ENCODE data around the gene COX6B2.
A peak's percentile ranks its signal among the peaks of the same experiment; 100 is the strongest.
"Not testable (repeated sequence)": the region's sequence is repeated elsewhere in the genome, so short reads cannot be mapped to it uniquely, and the experiment has no call there.

COX6B2 gene

GRCh38 chr19:55345818-55346724 is 8.4 kb downstream of the COX6B2 start:
- DNase-seq (ENCODE audit: low read depth) = no peak
- H3K4me3 ChIP-seq (ENCODE audit: low read depth, low read length) = no peak overlapping the region

DNA sequence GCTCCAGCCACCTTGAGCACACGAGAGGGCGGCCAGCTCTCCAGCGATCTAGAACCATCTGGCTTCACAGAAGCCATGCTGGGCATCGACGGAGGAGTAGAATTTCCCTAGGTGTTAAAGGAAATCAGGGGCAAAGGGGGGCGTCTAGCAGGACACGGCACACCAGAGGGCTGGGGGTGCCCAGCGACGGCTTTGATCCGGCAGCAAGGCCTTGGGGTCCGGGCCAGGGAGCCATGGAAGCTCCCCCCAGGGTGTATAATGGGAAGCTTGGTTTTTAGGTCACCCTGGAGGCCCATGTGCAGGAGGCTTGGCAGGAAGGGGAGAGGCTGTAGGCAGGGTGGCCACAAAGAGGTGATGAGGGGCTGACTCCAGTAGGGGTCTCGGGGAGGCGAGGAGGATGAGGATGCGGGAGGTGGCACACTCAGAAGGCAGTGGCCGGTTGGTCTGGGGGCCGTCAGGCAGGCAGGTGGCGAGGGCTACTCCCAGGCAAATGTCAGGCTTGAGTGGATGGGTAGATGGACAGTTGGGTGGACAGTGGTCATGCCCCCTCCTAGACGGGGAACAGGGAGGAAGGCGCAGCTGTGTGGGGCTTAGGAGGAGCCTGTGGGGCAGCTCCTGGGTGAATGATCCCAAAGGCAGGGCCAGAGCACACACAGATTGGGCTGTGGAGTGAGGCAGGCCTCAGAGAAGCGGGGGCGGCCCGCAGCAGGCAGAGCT is 9.3 kb downstream of the COX6B2 start:
- DNase-seq (ENCODE audit: low read depth) = no peak
- no peak overlapping the region for H3K4me3 ChIP-seq (ENCODE audit: low read depth, low read length)

- no peak for DNase-seq (ENCODE audit: low read depth)
- no peak overlapping the region for H3K4me3 ChIP-seq (ENCODE audit: low read depth, low read length)
Measured at GRCh38 chr19:55344444-55344843, 10.1 kb downstream of the COX6B2 start.

GRCh38 chr19:55341595-55342531 is 12.7 kb downstream of the COX6B2 start:
- H3K4me3 ChIP-seq (ENCODE audit: low read depth, low read length) = no peak overlapping the region
- DNase-seq (ENCODE audit: low read depth) = no peak

- DNase-seq (ENCODE audit: low read depth) = peak; percentile 14
Measured at GRCh38 chr19:55341171-55341588, 13.3 kb downstream of the COX6B2 start.

DNA sequence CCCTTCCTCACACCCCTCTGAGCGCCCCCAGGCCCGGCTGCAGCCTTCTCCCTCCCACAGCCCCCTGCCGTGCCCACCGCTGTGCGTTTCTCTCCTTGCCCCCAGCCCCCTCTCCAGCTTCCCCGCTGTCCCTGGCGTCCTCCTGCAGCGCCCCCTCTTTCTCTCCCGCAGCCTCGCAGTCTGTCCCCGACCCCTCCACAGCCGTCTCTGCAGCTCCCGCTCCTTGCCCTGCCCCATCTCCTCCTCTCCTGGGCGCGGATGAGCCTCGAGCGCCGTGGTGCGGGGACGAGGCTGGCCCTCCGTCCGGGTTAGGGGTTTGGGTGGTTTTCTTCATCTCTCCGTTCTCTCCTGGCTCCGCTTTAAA is 13.8 kb downstream of the COX6B2 start:
- DNase-seq (ENCODE audit: low read depth) = no peak
- H3K4me3 ChIP-seq (ENCODE audit: low read depth, low read length) = peak overlapping the region; percentile 71

More at GRCh38 chr19:55341171-55341588, 13.3 kb downstream of the COX6B2 start:
- H3K4me3 ChIP-seq (ENCODE audit: low read depth, low read length) = peak overlapping the region; percentile 71

DNA sequence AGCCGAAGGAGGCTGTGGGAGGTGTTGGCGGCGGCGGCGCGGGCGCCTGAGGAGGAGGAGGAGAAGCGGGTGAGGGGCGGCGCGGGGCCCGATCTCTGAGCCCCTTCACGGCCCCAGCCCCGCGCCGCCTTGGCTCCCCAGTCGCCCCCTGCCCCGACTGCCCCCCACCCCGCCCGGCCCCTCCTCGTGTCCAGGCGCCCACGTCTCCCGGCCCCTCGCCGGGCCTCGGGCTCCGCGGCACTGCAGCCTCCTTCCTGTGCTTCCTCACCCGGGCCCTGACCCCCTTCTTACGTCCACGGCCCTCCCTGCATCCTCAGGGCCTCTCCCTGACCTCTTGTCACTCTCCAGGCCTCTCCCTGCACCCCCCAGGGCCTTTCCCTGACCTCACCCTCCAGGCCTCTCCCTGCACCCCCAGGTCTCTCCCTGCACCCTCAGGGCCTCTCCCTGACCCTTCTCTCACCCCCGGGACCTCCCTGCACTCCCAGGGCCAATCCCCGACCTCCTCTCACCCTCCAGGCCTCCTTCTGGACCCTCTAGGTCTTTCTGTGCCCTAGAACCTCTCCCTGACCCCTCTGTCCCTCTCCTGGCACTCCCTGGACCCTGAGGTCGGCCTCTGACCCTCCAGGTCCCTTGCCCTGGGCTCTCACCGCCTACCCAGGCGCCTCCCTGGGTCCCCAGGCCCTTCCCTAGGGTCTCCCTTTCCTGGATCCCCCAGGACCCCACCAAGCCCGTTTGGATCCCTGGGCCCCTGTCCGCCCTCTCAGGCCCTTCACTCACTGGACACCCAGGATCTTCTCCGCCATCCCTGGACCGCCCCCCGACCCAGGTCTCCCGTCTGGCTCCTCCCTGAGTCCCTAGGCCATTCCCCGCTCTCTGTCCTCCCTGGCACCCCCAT is 14.4 kb downstream of the COX6B2 start:
- H3K4me3 ChIP-seq (ENCODE audit: low read depth, low read length) = peak overlapping the region; percentile 71
- DNase-seq (ENCODE audit: low read depth) = no peak

- H3K4me3 ChIP-seq (ENCODE audit: low read depth, low read length) = peak within 1 kb of the TSS; percentile 71
- DNase-seq (ENCODE audit: low read depth) = peak; percentile 100
Measured at GRCh38 chr19:55339105-55339888, 15.2 kb downstream of the COX6B2 start, which contains the start of gene KMT5C. TSS of gene KMT5C (plus strand) at chr19:55339876. CDS start at chr19:55341937, 2,061 bp downstream.

GRCh38 chr19:55336101-55336500 is 18.4 kb downstream of the COX6B2 start:
- DNase-seq (ENCODE audit: low read depth) = no peak
- H3K4me3 ChIP-seq (ENCODE audit: low read depth, low read length) = no peak overlapping the region

GRCh38 chr19:55333870-55334269 is 20.6 kb downstream of the COX6B2 start:
- DNase-seq (ENCODE audit: low read depth) = no peak
- no peak overlapping the region for H3K4me3 ChIP-seq (ENCODE audit: low read depth, low read length)

DNA sequence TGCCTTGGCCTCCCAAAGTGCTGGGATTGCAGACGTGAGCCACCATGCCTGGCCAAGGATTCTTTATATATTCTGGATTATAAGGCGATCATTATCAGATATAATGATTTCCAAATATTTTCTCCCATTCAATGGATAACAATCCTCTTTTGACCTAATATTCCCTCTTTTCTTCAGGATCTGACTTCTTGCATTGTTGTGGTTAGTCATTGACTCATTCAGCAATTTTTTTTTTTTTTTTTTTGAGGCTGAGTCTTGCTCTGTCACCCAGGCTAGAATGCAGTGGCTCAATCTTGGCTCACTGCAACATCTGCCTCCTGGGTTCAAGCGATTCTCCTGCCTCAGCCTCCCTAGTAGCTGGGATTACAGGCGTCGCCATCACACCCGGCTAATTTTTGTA is 24.7 kb downstream of the COX6B2 start:
- not testable (repeated sequence) for DNase-seq (ENCODE audit: low read depth); H3K4me3 ChIP-seq (ENCODE audit: low read depth, low read length)

DNA sequence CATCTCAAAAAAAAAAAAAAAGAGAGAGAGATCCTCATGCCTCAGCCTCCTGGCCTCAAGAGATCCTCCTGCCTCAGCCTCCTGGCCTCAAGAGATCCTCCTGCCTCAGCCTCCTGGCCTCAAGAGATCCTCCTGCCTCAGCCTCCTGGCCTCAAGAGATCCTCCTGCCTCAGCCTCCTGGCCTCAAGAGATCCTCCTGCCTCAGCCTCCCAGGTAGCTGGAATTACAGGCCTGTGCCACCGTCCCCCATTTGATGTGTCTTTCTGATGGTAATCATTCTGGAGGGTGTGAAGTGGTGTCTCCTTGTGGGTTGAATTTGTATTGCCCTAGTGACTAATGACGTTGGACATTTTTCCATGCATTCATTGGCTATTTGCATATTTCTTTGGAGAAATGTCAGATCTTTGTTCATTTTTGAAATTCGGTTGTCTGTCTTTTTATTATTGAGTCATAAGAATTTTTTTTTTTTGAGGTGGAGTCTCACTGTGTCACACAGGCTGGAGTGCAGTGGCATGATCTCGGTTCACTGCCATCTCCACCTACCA is 25.7 kb downstream of the COX6B2 start:
- not testable (repeated sequence) for DNase-seq (ENCODE audit: low read depth); H3K4me3 ChIP-seq (ENCODE audit: low read depth, low read length)

DNA sequence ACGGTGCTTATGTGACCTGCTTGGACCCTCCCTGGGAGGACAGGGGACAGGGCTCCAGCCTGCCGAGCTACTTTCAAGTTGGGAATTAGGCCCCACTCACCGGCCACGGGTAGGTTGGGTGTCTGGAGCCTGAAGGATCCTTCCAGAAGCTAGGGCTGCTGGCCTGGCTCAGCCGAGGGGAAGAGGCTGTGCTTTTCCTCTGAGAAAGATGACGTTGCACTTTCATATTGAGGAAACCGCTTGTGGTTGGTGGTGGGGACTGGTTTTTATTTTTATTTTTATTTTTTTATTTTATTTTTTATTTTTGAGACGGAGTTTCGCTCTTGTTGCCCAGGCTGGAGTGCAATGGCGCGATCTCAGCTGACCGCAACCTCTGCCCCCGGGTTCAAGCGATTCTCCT is 29.3 kb downstream of the COX6B2 start, which contains the start of gene TMEM150B:
Gene TMEM150B, minus strand, starts transcription at position 170 of the 400 bp plus-strand sequence. CDS start 4,305 bp downstream, outside the sequence.
- no peak for DNase-seq (ENCODE audit: low read depth)
- H3K4me3 ChIP-seq (ENCODE audit: low read depth, low read length) = no peak within 1 kb of the TSS

- DNase-seq (ENCODE audit: low read depth) = no peak
- no peak overlapping the region for H3K4me3 ChIP-seq (ENCODE audit: low read depth, low read length)
Measured at GRCh38 chr19:55324662-55325061, 29.9 kb downstream of the COX6B2 start.

DNA sequence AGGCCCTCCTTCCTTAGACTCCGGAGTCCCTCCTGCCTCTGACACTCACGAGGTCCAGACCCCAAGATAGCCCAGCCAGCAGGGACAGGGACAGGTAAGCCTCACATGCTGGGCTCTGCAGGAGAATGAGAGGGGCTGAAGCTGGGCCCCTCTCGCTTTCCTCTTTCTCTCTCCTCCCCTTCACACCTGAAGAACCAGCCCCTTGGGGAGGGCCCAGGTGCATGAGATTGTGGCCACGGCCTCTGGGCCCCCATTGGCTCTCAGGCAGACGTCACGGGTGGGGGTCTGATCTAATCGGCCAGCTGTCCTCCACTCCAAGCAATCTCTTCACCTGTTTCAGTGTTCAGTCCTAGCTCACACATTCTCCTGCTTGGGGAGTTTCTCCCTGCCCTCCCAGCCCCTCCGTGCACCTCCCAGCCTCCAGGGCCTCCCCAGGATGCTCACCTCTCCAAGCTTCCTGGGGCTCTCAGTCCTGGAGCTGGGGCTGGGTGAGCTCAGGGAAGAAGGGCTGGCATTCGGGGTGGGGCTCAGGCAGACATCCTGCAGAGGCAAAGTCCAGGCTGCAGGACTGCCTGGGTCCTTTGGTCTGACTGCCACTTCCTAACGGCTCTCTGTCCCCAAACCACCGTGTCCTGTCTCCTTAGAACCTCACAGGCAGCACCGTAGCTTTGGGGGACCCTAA is 32.2 kb downstream of the COX6B2 start:
- H3K4me3 ChIP-seq (ENCODE audit: low read depth, low read length) = no peak overlapping the region
- DNase-seq (ENCODE audit: low read depth) = no peak

DNA sequence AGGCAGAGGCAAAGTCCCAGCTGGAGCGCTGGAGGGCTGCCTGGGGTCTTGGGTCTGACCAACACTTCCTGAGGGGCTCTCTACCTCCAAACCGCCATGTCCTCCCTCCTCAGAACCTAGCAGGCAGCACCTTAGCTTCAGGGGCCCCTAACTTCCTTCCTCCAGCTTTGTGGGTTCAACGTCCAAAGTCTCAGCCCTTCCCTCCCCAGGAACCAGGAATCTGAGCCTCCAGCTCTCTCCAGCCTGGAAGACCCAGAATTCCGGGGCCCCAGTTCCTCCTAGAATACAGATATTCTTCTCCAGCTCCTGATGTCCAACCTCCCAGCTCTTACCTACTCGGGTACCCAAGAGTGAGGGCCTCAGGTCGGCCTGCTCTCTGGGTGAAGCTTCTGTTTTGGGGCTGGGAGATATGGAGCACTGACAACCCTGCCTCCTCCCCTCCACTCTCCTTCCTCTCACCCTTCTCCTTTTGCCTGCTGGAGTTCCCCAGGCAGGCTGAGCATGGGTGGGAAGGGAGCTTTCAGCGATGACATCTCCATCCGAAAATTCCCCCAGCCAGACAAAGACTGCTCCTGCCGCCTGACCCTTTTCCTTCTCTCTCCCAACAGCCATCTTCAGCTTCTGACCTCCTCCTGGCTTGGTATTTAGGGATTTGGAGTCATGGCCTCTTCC is 32.9 kb downstream of the COX6B2 start:
- DNase-seq (ENCODE audit: low read depth) = no peak
- H3K4me3 ChIP-seq (ENCODE audit: low read depth, low read length) = no peak overlapping the region

Measured in skeletal muscle cell (primary cell).